ENCODE results near the gene TOR2A.
A peak's percentile ranks its signal among the peaks of the same experiment; 100 is the strongest.

TOR2A gene

GRCh38 chr9:127708952-127709587 is 26.0 kb downstream of the TOR2A start:
- no peak overlapping the region for H3K4me3 ChIP-seq (ENCODE audit: low read length)
- no peak for DNase-seq (ENCODE audit: low read depth, low spot score)

GRCh38 chr9:127707766-127708165 is 27.3 kb downstream of the TOR2A start:
- peak; percentile 55 for DNase-seq (ENCODE audit: low read depth, low spot score)
- H3K4me3 ChIP-seq (ENCODE audit: low read length) = no peak overlapping the region

DNA sequence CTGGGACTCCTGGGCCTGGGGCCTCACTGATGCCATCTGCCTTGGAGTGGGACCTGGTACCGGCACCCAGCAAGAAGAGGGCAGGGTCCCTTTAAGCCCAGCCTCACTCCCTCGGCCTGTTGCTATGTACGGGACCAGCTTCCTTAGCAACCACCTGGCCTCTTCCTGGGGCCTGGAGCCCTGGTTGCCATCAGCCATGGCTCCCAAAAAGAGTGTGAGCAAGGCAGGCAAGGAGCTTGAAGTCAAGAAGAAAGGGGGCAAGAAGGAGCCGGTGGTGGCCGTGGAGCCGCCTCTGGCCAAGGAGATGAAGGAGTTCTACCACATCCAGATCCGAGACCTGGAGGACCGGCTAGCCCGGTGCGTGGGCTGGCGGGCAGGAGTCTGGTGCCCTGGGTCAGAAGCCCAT is 28.3 kb downstream of the TOR2A start, which contains the start of gene CFAP157:
Gene CFAP157, plus strand, starts transcription at position 153 of the 406 bp plus-strand sequence. Its CDS starts 44 bp downstream, at position 197.
- no peak for DNase-seq (ENCODE audit: low read depth, low spot score)
- H3K4me3 ChIP-seq (ENCODE audit: low read length) = peak within 1 kb of the TSS; percentile 2; the same call in 1 of the 2 replicates

DNA sequence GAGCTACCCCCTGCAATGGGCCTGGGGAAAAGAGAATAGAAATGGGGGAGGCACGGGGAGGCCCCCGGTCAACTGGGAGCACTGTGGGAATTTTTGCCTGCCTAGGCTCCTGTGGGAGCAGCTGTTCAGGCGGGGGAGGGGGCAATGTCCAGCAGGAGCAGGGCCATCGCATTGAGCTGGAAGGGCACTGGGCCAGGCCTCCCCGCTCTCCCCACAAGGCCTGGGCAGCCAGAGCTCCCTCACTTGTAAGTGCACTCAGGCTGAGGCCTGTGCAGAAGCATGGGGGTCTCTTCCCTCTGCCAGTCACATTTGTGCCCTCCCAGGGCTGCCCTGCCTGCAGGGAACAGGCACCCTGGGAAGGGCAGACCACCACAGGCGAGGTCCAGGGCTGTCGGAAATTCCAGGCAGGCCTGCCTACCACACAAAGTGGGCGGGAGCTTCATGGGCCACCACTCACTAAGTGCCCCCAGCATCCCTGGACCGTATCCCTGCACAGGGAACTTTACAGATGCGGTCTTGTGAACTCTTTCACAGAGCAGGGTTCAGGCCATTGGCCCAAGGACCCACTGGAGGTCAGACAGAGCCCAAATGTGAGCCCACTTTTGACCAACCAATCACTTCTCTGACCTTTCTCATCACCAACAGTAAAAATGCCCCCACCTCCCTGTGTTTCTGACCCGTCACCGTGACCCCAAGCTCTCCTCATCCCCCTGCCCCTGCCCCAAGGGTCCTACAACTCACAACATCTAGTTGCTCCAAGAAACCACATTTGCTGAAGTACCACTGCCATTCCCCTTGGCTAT is 29.3 kb downstream of the TOR2A start:
- DNase-seq (ENCODE audit: low read depth, low spot score) = no peak

GRCh38 chr9:127703289-127703946 is 31.7 kb downstream of the TOR2A start:
- no peak overlapping the region for H3K4me3 ChIP-seq (ENCODE audit: low read length)
- DNase-seq (ENCODE audit: low read depth, low spot score) = no peak

More for the DNA sequence above, 29.3 kb downstream of the TOR2A start:
- H3K4me3 ChIP-seq (ENCODE audit: low read length) = no peak overlapping the region

DNA sequence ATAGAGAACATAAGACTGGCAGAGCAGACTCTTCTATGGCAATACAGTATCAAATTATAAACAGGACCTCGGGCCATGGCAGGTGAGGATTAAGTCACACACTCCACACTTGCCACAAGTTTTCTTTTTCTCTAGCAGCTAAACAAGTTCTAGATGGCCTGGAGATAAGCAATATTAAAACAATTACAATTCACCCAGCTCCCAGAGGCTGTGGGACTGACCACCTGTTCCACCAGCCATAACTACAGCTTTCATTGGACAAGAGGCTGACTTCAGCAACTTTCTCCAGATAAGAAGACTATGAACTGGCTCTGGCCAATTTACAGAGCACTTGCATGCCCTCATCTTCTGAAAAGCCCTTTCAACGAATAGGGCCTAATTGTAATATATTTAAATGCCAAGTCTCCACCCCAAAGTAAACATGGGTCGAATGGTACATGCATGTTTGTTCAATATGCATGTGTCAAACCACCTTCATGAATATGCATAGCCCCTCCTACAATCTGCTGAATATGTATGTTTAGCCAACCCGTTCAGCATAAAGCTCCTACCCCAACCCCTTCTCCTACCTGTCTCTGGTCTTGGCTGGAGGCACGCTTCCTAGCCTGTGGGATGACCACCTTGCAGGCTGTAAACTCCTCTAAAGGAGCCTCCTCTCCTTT is 34.4 kb downstream of the TOR2A start:
- no peak for DNase-seq (ENCODE audit: low read depth, low spot score)
- no peak overlapping the region for H3K4me3 ChIP-seq (ENCODE audit: low read length)

DNA sequence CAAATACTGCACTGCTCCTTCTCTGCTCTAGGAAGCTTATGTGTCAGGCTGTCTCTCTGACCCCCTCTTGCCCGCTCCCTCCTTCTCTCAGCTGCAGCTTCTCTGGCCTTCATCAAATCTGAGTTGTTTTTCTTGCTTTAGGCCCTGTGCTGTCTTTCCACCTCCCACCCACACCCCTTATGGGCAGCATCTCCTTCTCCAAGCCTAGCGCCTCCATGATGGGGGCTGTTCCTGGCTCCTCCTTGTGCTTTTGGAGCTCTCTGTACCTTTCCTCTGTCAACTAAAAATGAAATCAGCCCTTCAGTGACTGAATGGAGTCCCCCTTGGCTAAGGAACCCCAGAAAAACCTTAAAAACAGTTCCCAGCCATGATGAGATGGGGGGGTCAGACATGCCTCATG is 35.0 kb downstream of the TOR2A start:
- no peak overlapping the region for H3K4me3 ChIP-seq (ENCODE audit: low read length)
- no peak for DNase-seq (ENCODE audit: low read depth, low spot score)

DNA sequence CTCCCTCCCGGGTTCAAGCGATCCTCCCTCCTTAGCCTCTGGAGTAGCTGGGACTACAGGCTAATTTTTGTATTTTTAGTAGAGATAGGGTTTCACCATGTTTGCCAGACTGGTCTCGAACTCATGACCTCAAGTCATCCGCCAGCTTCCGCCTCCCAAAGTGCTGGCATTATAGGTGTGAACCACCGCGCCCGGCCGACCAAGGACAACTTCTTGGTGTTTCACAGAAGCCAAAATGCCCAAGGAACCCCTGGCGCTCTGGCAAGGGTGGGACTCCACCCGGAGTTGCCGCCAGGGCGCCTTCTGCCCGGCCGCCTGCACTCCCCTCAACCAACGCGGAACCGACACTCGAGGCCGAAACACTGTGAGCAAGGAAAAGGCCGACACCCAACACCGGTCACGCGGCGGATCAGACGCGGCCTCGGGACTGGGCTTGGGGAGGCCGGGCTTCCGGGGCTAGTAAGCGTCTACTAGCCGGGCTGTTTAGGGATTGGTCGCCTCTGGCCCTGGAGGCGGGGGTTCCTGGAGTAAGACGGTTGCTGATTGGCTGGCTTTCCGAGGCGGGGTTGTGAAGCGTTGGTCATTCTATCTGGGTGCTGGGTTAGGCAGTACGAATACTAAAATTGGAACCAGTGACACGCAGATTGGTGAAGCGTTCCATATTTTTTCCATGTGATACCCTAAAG is 36.0 kb downstream of the TOR2A start:
- H3K4me3 ChIP-seq (ENCODE audit: low read length) = no peak overlapping the region

GRCh38 chr9:127698386-127698785 is 36.7 kb downstream of the TOR2A start:
- DNase-seq (ENCODE audit: low read depth, low spot score) = no peak

More for the DNA sequence above, 36.0 kb downstream of the TOR2A start:
- no peak for DNase-seq (ENCODE audit: low read depth, low spot score)

DNA sequence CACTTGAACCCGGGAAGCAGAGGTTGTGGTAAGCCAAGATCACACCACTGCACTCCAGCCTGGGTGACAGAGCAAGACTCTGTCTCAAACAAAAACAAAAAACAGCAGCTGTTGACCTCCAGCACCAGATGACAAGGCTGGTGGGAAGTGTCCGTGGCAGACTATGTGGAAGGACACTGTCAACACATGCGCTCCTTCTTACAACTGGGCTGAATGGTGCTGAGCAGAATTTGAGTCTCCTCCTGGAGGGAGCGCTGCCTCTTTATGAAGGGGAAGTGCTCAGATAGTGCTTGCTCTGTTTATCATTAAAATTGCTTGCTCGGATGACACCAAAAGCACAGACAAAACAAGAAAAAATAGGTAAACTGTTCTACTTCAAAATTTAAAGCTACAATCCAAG is 37.5 kb downstream of the TOR2A start:
- no peak overlapping the region for H3K4me3 ChIP-seq (ENCODE audit: low read length)
- no peak for DNase-seq (ENCODE audit: low read depth, low spot score)

More at GRCh38 chr9:127698386-127698785, 36.7 kb downstream of the TOR2A start:
- no peak overlapping the region for H3K4me3 ChIP-seq (ENCODE audit: low read length)

DNA sequence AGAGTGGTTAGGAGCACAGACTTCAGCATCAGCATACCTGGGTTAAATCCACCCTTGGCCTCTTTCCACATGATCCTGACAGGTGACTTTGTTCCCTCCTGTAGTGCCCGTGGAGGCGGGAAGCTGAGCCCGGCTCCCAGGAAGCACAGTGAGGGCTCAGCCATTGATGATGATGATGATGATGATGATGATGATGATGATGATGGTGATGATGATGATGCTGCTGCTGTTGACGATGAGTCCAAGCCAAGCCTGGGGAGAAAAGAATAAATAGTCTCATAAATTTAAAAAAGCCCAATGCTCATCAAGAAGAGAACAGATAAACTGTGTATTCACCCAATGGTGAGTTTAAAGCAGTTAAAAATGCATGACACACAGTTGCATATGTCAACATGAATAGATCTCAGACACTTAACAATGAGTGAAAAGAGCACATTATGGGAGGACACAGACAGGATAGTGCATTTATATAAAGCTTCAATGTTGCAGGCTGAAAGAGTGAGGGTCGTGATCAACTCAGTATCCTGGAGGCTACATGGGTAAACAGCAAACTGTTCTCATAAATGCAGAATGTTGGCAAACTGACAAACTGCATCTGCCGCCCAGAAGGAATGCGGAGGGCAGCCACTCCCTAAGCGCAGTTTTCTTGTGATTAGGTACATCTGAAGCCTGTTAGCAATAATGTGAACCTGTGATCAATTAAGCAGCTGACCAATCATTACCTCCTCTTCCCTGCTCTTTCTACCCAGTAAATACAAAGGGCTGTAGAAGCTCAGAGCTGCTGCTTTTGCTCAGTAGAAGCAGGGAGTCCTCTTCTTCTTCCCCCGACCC is 40.0 kb downstream of the TOR2A start:
- no peak for DNase-seq (ENCODE audit: low read depth, low spot score)

DNA sequence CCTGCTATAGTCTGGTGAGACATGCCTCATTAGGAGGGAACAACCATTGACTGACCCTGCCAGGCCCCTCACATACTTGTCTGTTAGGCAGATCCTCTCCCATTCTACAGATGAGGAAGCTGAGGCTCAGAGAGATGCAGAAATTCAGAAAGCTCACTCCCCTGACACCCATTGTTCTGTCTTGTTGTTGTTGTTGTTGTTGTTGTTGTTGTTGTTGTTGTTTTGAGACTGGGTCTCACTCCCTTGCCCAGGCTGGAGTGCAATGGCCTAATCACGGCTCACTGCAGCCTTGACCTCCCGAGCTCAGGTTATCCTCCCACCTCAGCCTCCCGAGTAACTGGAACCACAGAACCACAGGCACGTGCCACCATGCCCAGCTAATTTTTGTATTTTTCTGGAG is 41.4 kb downstream of the TOR2A start:
- H3K4me3 ChIP-seq (ENCODE audit: low read length) = no peak overlapping the region
- no peak for DNase-seq (ENCODE audit: low read depth, low spot score)

More for the DNA sequence above, 40.0 kb downstream of the TOR2A start:
- no peak overlapping the region for H3K4me3 ChIP-seq (ENCODE audit: low read length)

DNA sequence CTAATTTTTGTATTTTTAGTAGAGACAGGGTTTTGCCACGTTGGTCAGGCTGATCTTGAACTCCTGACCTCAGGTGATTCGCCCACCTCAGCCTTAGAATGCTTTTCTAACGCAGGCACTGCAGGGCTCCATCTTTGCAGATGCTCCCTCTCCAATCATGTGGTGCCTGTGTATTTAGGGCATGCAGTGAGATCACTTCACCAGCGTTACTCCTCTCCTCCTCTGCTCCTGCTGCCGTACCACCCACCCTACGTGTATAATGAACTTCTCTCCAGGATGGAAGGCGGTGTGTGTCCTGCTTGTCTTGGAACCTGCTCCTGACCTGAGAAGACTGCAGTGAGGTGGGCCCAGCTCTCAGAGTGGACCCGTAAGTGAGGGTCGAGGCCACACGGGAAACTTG is 42.0 kb downstream of the TOR2A start:
- H3K4me3 ChIP-seq (ENCODE audit: low read length) = no peak overlapping the region
- DNase-seq (ENCODE audit: low read depth, low spot score) = no peak

GRCh38 chr9:127692071-127692470 is 43.0 kb downstream of the TOR2A start:
- DNase-seq (ENCODE audit: low read depth, low spot score) = no peak
- H3K4me3 ChIP-seq (ENCODE audit: low read length) = no peak overlapping the region

- DNase-seq (ENCODE audit: low read depth, low spot score) = no peak
- no peak overlapping the region for H3K4me3 ChIP-seq (ENCODE audit: low read length)
These were observed 44.4 kb downstream of the TOR2A start for GRCh38 chr9:127690735-127691134.

DNA sequence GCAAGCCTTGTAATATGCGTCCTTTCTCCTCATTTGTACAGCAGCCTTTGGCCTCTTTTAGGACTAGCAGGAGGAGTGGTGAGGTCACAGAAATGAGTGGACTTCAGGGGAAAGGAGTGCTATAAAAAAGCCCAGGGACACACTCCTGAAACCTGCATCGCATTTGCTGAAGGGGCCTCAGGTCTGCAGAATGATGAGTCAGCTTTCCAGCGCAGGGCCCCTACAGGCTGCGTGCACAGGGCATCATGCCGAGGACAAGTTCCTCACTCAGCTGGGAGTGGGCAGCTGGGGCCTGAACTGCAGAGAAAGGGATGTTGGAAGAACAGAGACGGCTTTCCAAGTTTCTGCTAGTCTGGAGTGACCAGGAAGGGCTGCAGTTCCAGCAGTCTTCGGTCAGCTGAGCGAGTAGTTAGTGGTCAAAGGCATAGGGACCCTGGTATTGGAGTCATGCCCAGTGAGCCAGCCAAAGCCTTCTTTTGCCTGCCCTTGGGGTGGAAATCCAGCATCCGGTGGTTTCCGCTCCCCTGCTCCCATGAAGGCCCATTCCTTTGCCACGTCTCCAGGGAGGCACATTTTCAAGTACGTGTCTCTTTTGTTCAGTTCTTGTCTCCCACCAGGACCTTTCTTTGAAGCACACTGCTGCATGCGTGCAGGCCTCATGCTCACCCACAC is 45.6 kb downstream of the TOR2A start:
- DNase-seq (ENCODE audit: low read depth, low spot score) = no peak
- no peak overlapping the region for H3K4me3 ChIP-seq (ENCODE audit: low read length)

Data from Jurkat, Clone E6-1 (cell line).